A549 (cell line): ENCODE data around the gene ATF3. TPM values are rescaled to one million over a fixed set of nuclear protein-coding genes. Genes with fewer than 3 reads are reported as not detected.

ENCODE experiments used
- ATAC-seq, 2 experiments: fragments of 200-7000 bp in 1 of 2; fragments of >200 bp in 1 of 2; cut with Nextera tagmentation in 1 of 2; cut with Tn5 transposase in 1 of 2; 3 replicates each; pipeline versions ENCODE4 v1.8.0 to v1.9.1; 2018 to 2020; ENCODE audit warnings: mild to moderate bottlenecking in 1 of 2, moderate library complexity in 1 of 2
- CTCF ChIA-PET: fragments of 300-600 bp; sonication (Branson Sonifier 250); formaldehyde crosslinking; extraction: SDS; loops from one replicate; lab custom pipeline; 2021; ENCODE audit warnings: antibody characterized with exemption, inconsistent platforms; lab: Yijun Ruan, JAX
- POLR2A ChIA-PET: fragments of 350-600 bp; formaldehyde crosslinking; extraction: SDS; loops from one replicate; lab custom pipeline; 2021; ENCODE audit warnings: antibody characterized with exemption, inconsistent platforms; lab: Yijun Ruan, JAX
- DNase-seq, 2 experiments: peaks; one replicate each; pipeline versions ENCODE4 v3.0.0 to v3.0.0-alpha.2; 2011 to 2016; ENCODE audit warnings: low read depth in 1 of 2, low spot score in 1 of 2
- FAIRE-seq: peaks from 2 replicates; lab custom pipeline; 2011; peaks lifted over from hg19 to GRCh38; lab: Jason Lieb, UNC
- H3K27ac ChIP-seq, 2 experiments: fragments of >200 bp; sonication (Bioruptor Twin); formaldehyde crosslinking; 3 replicates each; pipeline ENCODE4 v1.5.1; 2016 to 2017
- H3K4me1 ChIP-seq: fragments of >200 bp; sonication (Bioruptor Twin); formaldehyde crosslinking; 3 replicates; pipeline ENCODE4 v1.6.1; 2016
- H3K4me2 ChIP-seq: fragments of >200 bp; sonication (Bioruptor Twin); formaldehyde crosslinking; 3 replicates; pipeline ENCODE4 v1.6.1; 2016
- H3K4me3 ChIP-seq: fragments of >200 bp; sonication (Bioruptor Twin); formaldehyde crosslinking; 3 replicates; pipeline ENCODE4 v1.5.1; 2016
- H3K9me3 ChIP-seq: fragments of >200 bp; sonication (Bioruptor Twin); formaldehyde crosslinking; 3 replicates; pipeline ENCODE4 v1.6.1; 2016
- BHLHE40 ChIP-seq: IDR thresholded peaks from 2 replicates; pipeline ENCODE4 v1.6.1; 2012; ENCODE audit warnings: low read depth, low read length, inconsistent platforms
- CBX8 ChIP-seq: fragments of 200-600 bp; sonication (generic); IDR thresholded peaks from 2 replicates; pipeline ENCODE4 v1.6.1; 2016
- CHD4 ChIP-seq: fragments of 200-600 bp; sonication (generic); IDR thresholded peaks from 2 replicates; pipeline ENCODE4 v1.6.1; 2016; ENCODE audit warnings: antibody characterized with exemption, mild to moderate bottlenecking, borderline replicate concordance
- E2F6 ChIP-seq: IDR thresholded peaks from 2 replicates; pipeline ENCODE4 v1.6.1; 2012; ENCODE audit warnings: low read depth, borderline replicate concordance
- ESRRA ChIP-seq: fragments of 150-350 bp; IDR thresholded peaks from 2 replicates; pipeline ENCODE4 v1.6.1; 2014; ENCODE audit warnings: mild to moderate bottlenecking, low read length, borderline replicate concordance
- FOSB ChIP-seq: fragments of 250-450 bp; sonication (Bioruptor Pico); IDR thresholded peaks from 2 replicates; pipeline ENCODE4 v1.5.0; 2020; ENCODE audit warnings: mild to moderate bottlenecking, moderate library complexity
- HMGXB4 ChIP-seq: fragments of 250-450 bp; sonication (Bioruptor Pico); IDR thresholded peaks from 2 replicates; pipeline ENCODE4 v1.5.0; 2021; ENCODE audit warnings: mild to moderate bottlenecking, moderate library complexity, borderline replicate concordance
- KDM5A ChIP-seq: fragments of 200-600 bp; sonication (generic); IDR thresholded peaks from 2 replicates; pipeline ENCODE4 v1.6.1; 2016; ENCODE audit warnings: antibody characterized with exemption, mild to moderate bottlenecking
- MAFK ChIP-seq: fragments of 450-650 bp; IDR thresholded peaks from 2 replicates; pipeline ENCODE4 v1.6.1; 2014; ENCODE audit not compliant: partially characterized antibody
- MYC ChIP-seq: IDR thresholded peaks from 2 replicates; pipeline ENCODE4 v1.6.1; 2012; ENCODE audit warnings: mild to moderate bottlenecking, inconsistent platforms, low read length, improper control_type of control experiment, borderline replicate concordance
- NPAS2 ChIP-seq: fragments of 250-450 bp; sonication (Bioruptor Pico); IDR thresholded peaks from 2 replicates; pipeline ENCODE4 v1.8.0; 2022; ENCODE audit warnings: mild to moderate bottlenecking, moderate library complexity, borderline replicate concordance
- NR3C1 ChIP-seq: fragments of >200 bp; sonication (Bioruptor Twin); formaldehyde crosslinking; IDR thresholded peaks from 3 replicates; pipeline ENCODE4 v1.6.1; 2017
- POLR2A ChIP-seq: IDR thresholded peaks from 2 replicates; pipeline ENCODE4 v1.6.1; 2012; ENCODE audit warnings: mild to moderate bottlenecking, low read length
- RCOR1 ChIP-seq: fragments of 150-350 bp; IDR thresholded peaks from 2 replicates; pipeline ENCODE4 v1.6.1; 2014; ENCODE audit warnings: antibody characterized with exemption, low read length, low read depth
- SMC3 ChIP-seq: fragments of >200 bp; sonication (Bioruptor Twin); formaldehyde crosslinking; IDR thresholded peaks from 3 replicates; pipeline ENCODE4 v1.6.1; 2018; ENCODE audit warnings: inconsistent platforms
- TFCP2L1 ChIP-seq: fragments of 250-450 bp; sonication (Bioruptor Pico); IDR thresholded peaks from 2 replicates; pipeline ENCODE4 v1.5.0; 2021; ENCODE audit warnings: mild to moderate bottlenecking
- TP53 ChIP-seq: fragments of 250-450 bp; sonication (Bioruptor Pico); IDR thresholded peaks from 2 replicates; pipeline ENCODE4 v1.5.0; 2021; ENCODE audit warnings: mild to moderate bottlenecking, moderate library complexity
- USF2 ChIP-seq: fragments of 450-650 bp; IDR thresholded peaks from 2 replicates; pipeline ENCODE4 v1.6.1; 2014; ENCODE audit warnings: antibody characterized with exemption
- ZC3H11A ChIP-seq: fragments of 450-650 bp; IDR thresholded peaks from 2 replicates; pipeline ENCODE4 v1.6.1; 2014; ENCODE audit warnings: antibody characterized with exemption, mild to moderate bottlenecking
- ZSCAN20 ChIP-seq: fragments of 250-450 bp; sonication (Bioruptor Pico); IDR thresholded peaks from 2 replicates; pipeline ENCODE4 v1.8.0; 2022; ENCODE audit warnings: mild to moderate bottlenecking, moderate library complexity
- WGBS: methylation state at CpG from one replicate; pipeline ENCODE4 v1.1.6; 2017; ENCODE audit errors: missing lambda C conversion rate; 5-methylcytosine and 5-hydroxymethylcytosine counted together
- polyA plus RNA-seq, 4 experiments: library from polyadenylated mRNA; depleted of rRNA in 3 of 4; stranded (reverse); fragments of >200 nt; fragmentation: RNase III in 1 of 4; extraction: RNeasy Plus Mini Kit Qiagen cat#74134 plus additional on column Dnase treatment in 1 of 4; gene quantifications; 2 replicates in 3 of 4; 3 replicates in 1 of 4; pipeline ENCODE4 v1.2.3, GENCODE V29; 2011 to 2017
- TF ChIP-seq, protein P1 (sequence below): fragments of >200 bp; sonication (Bioruptor Twin); formaldehyde crosslinking; IDR thresholded peaks from 3 replicates; pipeline ENCODE4 v1.6.1; 2016

The ATF3 gene
- polyA plus RNA-seq, 2 of the 4 experiments (the other 2 are of a cell fraction), result 4.4 to 62.9 TPM

- FAIRE-seq, result no peak
- no peak overlapping the region for H3K4me2 ChIP-seq
- H3K4me3 ChIP-seq, result no peak overlapping the region
- WGBS, result 91% methylated on average over 8 of the region's 8 CpGs
- TF ChIP-seq USF2, result no peak
- TF ChIP-seq, protein P1, sequence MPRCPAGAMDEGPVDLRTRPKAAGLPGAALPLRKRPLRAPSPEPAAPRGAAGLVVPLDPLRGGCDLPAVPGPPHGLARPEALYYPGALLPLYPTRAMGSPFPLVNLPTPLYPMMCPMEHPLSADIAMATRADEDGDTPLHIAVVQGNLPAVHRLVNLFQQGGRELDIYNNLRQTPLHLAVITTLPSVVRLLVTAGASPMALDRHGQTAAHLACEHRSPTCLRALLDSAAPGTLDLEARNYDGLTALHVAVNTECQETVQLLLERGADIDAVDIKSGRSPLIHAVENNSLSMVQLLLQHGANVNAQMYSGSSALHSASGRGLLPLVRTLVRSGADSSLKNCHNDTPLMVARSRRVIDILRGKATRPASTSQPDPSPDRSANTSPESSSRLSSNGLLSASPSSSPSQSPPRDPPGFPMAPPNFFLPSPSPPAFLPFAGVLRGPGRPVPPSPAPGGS, result no peak
- TF ChIP-seq CHD4, result no peak
- no peak for TF ChIP-seq TP53 (CRISPR knock-in tag)
- CTCF ChIA-PET, result interaction anchor here (1.3 to 1.5 kb wide), 2 partner anchors 11 to 104 kb away, joined by 3 to 4 read pairs; no protein-coding TSS in a partner anchor
- no peaks in the 10 kb centered on the region for H3K9me3 ChIP-seq
- ATAC-seq, result no peak
- no peak for DNase-seq
- no peak overlapping the region for H3K27ac ChIP-seq
- POLR2A ChIA-PET, result no interaction called here
- H3K4me1 ChIP-seq, result peaks cover 4% of the 10 kb centered on the region; the same call in 1 of the 3 replicates
Measured at GRCh38 chr1:212581034-212581433, 27.5 kb upstream of the ATF3 start.

DNA sequence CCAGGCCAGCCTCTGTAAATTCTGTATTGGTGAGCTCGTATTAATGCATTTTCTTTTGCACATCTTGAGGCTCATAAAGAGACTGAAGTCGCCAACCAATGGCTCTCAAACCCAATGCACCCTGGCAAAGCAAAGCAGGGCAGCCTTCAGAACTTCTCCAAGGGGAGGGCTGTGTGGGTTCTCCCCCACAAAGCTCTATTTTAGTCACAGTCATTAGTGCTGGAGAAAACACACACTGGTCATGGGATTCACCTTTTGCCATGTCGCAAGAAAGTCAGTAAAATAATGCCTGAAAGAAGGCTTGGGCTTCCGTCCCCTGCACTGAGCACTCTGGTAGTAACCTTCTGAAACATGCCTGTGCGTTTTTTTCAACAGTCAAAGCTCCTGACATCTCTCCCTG lies 26.3 kb upstream of the ATF3 start:
- FAIRE-seq (no peak), DNase-seq (no peak), ATAC-seq (no peak)
- H3K27ac ChIP-seq, result no peak overlapping the region
- WGBS, result 80% methylated on average over 5 of the region's 5 CpGs
- peaks cover 4% of the 10 kb centered on the region; the same call in 1 of the 3 replicates for H3K4me1 ChIP-seq
- POLR2A ChIA-PET, result interaction anchor here (0.7 to 1.1 kb wide), 2 partner anchors 26 to 27 kb away, joined by 3 read pairs; partner anchors contain the start of gene ATF3
- TF ChIP-seq ZSCAN20 (no peak), BHLHE40 (no peak), FOSB (CRISPR knock-in tag) (no peak), KDM5A (no peak), TFCP2L1 (no peak), ZC3H11A (no peak), POLR2A (no peak), CBX8 (no peak), E2F6 (no peak), NPAS2 (CRISPR knock-in tag) (no peak), MYC (no peak)
- no peaks in the 10 kb centered on the region for H3K9me3 ChIP-seq
- H3K4me2 ChIP-seq, result no peak overlapping the region
- H3K4me3 ChIP-seq, result no peak overlapping the region
- CTCF ChIA-PET, result interaction anchor here (0.6 to 2.8 kb wide), 5 partner anchors 12 to 146 kb away, joined by 3 to 11 read pairs (median 4); no protein-coding TSS in a partner anchor

DNA sequence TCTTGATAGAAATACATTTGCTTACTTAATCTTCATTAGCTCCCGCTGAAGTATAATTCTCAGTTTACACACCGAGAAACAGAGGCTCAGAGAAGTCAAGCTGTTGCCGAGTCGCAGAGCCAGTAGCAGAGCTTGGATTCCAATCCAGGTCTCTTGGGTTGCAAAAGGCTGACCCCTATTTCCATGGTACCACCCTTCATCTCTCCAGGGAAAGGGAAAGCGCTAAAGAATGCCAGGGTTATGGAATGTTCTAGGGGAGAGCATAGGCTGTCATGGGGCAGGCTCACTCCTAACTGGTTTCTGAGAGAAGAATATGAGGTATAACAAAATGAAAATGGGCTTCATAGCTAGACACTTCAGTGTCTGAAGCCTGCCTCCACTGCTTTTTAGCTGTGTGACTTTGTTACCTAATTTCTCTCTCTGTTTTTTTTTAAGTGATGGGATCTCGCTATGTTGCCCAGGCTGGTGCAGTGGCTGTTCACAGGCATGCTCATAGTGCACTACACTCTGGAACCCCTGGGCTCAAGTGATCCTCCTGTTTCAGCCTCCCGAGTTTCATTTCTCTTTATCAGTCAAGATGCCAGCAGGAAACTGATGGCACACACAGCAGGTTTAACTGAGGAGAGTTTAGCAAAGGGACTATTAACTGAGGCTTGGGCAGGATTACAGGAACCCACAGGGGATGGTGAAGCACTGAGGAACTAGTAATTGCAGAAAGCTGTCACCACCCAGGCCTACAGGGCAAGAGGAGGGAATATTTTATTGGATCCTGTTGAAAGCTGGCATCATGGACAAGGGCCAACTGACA lies 25.5 kb upstream of the ATF3 start:
- Histone ChIP-seq H3K9me3 (no peaks in the 10 kb centered on the region), H3K4me2 (no peak overlapping the region), H3K27ac (no peak overlapping the region), H3K4me1 (peaks cover 4% of the 10 kb centered on the region; the same call in 1 of the 3 replicates), H3K4me3 (no peak overlapping the region)
- ChIA-PET CTCF (interaction anchor here (0.6 to 2.8 kb wide), 6 partner anchors 12 to 145 kb away, joined by 3 to 11 read pairs (median 4); no protein-coding TSS in a partner anchor), POLR2A (interaction anchor here (0.7 to 1.1 kb wide), 2 partner anchors 25 to 26 kb away, joined by 3 read pairs; partner anchors contain the start of gene ATF3)
- 87% methylated on average over 7 of the region's 7 CpGs for WGBS
- DNase-seq, result no peak
- TF ChIP-seq HMGXB4 (CRISPR knock-in tag) (no peak), NR3C1 (no peak), ZC3H11A (no peak), ESRRA (no peak), RCOR1 (no peak), MAFK (no peak), SMC3 (no peak)
- FAIRE-seq, result no peak
- ATAC-seq, result no peak
